Caco-2 (cell line): ENCODE data around the gene GFOD1. TPM values are rescaled to one million over a fixed set of nuclear protein-coding genes. Genes with fewer than 3 reads are reported as not detected.

Experiments
- BruUV-seq: library from RNA; stranded (reverse); fragments of 400-500 nt; replicated peaks from 2 replicates; lab custom pipeline; 2021; lab: Mats Ljungman, UMichigan
- CTCF ChIA-PET: fragments of 300-600 bp; sonication (Branson Sonifier 250); formaldehyde crosslinking; loops from one replicate; lab custom pipeline; 2022; ENCODE audit warnings: antibody characterized with exemption; lab: Charles Lee
- POLR2A ChIA-PET: fragments of 300-600 bp; sonication (Branson Sonifier 250); formaldehyde crosslinking; loops from one replicate; lab custom pipeline; 2022; ENCODE audit warnings: antibody characterized with exemption; lab: Charles Lee
- DNase-seq, 2 experiments: peaks; one replicate each; pipeline versions ENCODE4 v3.0.0 to v3.0.0-alpha.2; 2020 to 2022
- H3K27me3 ChIP-seq: replicated peaks from 2 replicates; pipeline ENCODE4 v1.6.0; 2011; ENCODE audit warnings: low read length; ENCODE audit not compliant: control insufficient read depth, insufficient read depth
- H3K36me3 ChIP-seq: 2 replicates; pipeline ENCODE4 v1.5.1; 2011; ENCODE audit warnings: low read length; ENCODE audit not compliant: control insufficient read depth, insufficient read depth
- H3K4me1 ChIP-seq: fragments of 250-450 bp; sonication (Bioruptor Pico); 2 replicates; pipeline ENCODE4 v1.5.1; 2020; ENCODE audit warnings: mild to moderate bottlenecking
- H3K4me3 ChIP-seq: 2 replicates; pipeline ENCODE4 v1.5.1; 2011; ENCODE audit warnings: low read depth, mild to moderate bottlenecking, control low read depth, low read length
- H3K9me3 ChIP-seq: fragments of 250-450 bp; sonication (Bioruptor Pico); 2 replicates; pipeline ENCODE4 v1.5.1; 2020; ENCODE audit warnings: mild to moderate bottlenecking, moderate library complexity
- H3K27ac Mint-ChIP-seq: one replicate; pipeline ENCODE4 v1.8.0; 2022; ENCODE audit warnings: mixed read lengths; ENCODE audit not compliant: unreplicated experiment
- H3K27me3 Mint-ChIP-seq: one replicate; pipeline ENCODE4 v1.8.0; 2022; ENCODE audit warnings: mixed read lengths; ENCODE audit not compliant: insufficient read depth, unreplicated experiment
- H3K36me3 Mint-ChIP-seq: one replicate; pipeline ENCODE4 v1.8.0; 2022; ENCODE audit warnings: mild to moderate bottlenecking, mixed read lengths; ENCODE audit not compliant: insufficient read depth, unreplicated experiment
- H3K4me1 Mint-ChIP-seq: one replicate; pipeline ENCODE4 v1.8.0; 2022; ENCODE audit warnings: low read depth, mixed read lengths; ENCODE audit not compliant: unreplicated experiment
- H3K4me3 Mint-ChIP-seq: one replicate; pipeline ENCODE4 v1.8.0; 2022; ENCODE audit warnings: mild to moderate bottlenecking, moderate library complexity, mixed read lengths; ENCODE audit not compliant: unreplicated experiment
- H3K9me3 Mint-ChIP-seq: one replicate; pipeline ENCODE4 v1.8.0; 2022; ENCODE audit warnings: mixed read lengths; ENCODE audit not compliant: unreplicated experiment
- intact Hi-C: fragments of 100-400 bp; cut with micrococcal nuclease; formaldehyde crosslinking; loops from one replicate; pipeline ENCODE4 v1.10.0; 2022; ENCODE audit not compliant: unreplicated experiment
- total RNA-seq: library from RNA; stranded (reverse); gene quantifications from 2 replicates; pipeline ENCODE4 v1.2.3, GENCODE V29; 2022
- TF ChIP-seq, protein P1 (sequence below), 2 experiments: fragments of 200-600 bp in 1 of 2; IDR thresholded peaks; 1 replicate in 1 of 2; 2 replicates in 1 of 2; pipeline versions ENCODE4 v1.5.1 to v1.8.0; 2011 to 2022; ENCODE audit warnings: antibody characterized with exemption in 1 of 2, control low read depth in 1 of 2, inconsistent platforms in 1 of 2, low read depth in 1 of 2, low read length in 1 of 2, mild to moderate bottlenecking in 1 of 2, moderate library complexity in 1 of 2; ENCODE audit not compliant: insufficient read depth in 1 of 2, severe bottlenecking in 1 of 2, unreplicated experiment in 1 of 2

The GFOD1 gene
- total RNA-seq, 1 experiment from 2014 or later: 0.84 TPM

DNA sequence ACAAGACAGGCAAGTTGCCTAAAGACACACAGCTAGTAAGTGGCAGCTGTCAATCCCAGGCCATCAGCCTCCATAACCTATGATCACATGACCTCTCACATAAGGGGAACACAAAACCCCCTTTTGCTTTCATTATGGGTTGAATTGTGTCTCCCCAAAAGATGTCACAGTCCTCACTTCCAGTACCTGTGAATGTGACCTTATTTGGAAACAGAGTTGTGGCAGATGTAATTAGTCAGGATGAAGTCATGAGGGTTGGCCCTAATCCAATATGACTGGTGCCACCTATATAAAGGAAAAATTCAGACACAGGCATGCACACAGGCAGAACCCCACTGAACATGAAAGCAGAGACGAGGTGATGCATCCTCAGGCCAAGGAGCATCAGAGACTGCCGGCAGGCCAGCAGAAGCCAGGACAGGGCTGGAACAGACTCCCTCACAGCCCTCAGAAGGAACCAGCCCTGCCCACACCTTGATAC is 33.6 kb downstream of the GFOD1 start:
- CTCF ChIA-PET: interaction anchor here (0.5 kb wide), 1 partner anchor 264 kb away, joined by 4 read pairs; no protein-coding TSS in a partner anchor
- no peaks in the 10 kb centered on the region for H3K4me1 ChIP-seq
- Mint-ChIP-seq H3K4me1 (no peaks in the 10 kb centered on the region), H3K36me3 (no peaks in the 10 kb centered on the region), H3K27me3 (peaks cover 4% of the 10 kb centered on the region), H3K9me3 (no peaks in the 10 kb centered on the region), H3K27ac (no peak overlapping the region), H3K4me3 (no peak overlapping the region)
- H3K27me3 ChIP-seq: no peaks in the 10 kb centered on the region
- POLR2A ChIA-PET: no interaction called here
- BruUV-seq: no TSS peak
- H3K4me3 ChIP-seq: no peak overlapping the region
- H3K9me3 ChIP-seq: no peaks in the 10 kb centered on the region
- intact Hi-C loops: no loop called here
- TF ChIP-seq, protein P1, sequence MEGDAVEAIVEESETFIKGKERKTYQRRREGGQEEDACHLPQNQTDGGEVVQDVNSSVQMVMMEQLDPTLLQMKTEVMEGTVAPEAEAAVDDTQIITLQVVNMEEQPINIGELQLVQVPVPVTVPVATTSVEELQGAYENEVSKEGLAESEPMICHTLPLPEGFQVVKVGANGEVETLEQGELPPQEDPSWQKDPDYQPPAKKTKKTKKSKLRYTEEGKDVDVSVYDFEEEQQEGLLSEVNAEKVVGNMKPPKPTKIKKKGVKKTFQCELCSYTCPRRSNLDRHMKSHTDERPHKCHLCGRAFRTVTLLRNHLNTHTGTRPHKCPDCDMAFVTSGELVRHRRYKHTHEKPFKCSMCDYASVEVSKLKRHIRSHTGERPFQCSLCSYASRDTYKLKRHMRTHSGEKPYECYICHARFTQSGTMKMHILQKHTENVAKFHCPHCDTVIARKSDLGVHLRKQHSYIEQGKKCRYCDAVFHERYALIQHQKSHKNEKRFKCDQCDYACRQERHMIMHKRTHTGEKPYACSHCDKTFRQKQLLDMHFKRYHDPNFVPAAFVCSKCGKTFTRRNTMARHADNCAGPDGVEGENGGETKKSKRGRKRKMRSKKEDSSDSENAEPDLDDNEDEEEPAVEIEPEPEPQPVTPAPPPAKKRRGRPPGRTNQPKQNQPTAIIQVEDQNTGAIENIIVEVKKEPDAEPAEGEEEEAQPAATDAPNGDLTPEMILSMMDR (IDR thresholded peaks at IDR 0.05; ENCODE audit: insufficient read depth in 1 of 2, low read depth in 1 of 2, low read length in 1 of 2, severe bottlenecking in 1 of 2, unreplicated experiment in 1 of 2): no peak
- H3K36me3 ChIP-seq: no peaks in the 10 kb centered on the region
- DNase-seq: no peak

DNA sequence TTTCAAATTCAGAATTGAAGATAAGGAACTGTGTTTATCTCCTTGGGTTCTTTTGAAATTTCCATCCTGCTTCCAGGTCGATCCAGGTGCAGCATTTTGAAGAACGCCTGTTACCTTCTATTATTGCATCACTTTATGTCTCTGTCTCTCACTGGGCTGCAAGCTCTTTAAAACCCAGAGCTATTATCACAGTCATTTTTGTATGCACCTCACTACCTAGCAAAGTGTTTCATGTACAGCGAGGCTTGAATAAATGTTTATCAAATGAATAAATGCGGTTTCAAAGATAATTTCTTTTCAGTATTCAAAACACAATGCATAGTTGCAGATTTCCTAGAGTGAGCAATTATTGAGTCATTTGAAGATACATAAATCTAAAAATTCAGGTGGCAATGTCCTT is 34.2 kb downstream of the GFOD1 start:
- TF ChIP-seq, protein P1 (IDR thresholded peaks at IDR 0.05; ENCODE audit: insufficient read depth in 1 of 2, low read depth in 1 of 2, low read length in 1 of 2, severe bottlenecking in 1 of 2, unreplicated experiment in 1 of 2): no peak
- Histone ChIP-seq H3K4me1 (no peaks in the 10 kb centered on the region), H3K27me3 (no peaks in the 10 kb centered on the region), H3K4me3 (no peak overlapping the region), H3K36me3 (no peaks in the 10 kb centered on the region), H3K9me3 (no peaks in the 10 kb centered on the region)
- H3K9me3 Mint-ChIP-seq: no peaks in the 10 kb centered on the region
- no peaks in the 10 kb centered on the region for H3K36me3 Mint-ChIP-seq
- ChIA-PET CTCF (no interaction called here), POLR2A (no interaction called here)
- H3K4me3 Mint-ChIP-seq: no peak overlapping the region
- peaks cover 4% of the 10 kb centered on the region for H3K27me3 Mint-ChIP-seq
- H3K4me1 Mint-ChIP-seq: no peaks in the 10 kb centered on the region
- intact Hi-C loops: no loop called here
- no peak for DNase-seq
- H3K27ac Mint-ChIP-seq: no peak overlapping the region
- BruUV-seq: no TSS peak

DNA sequence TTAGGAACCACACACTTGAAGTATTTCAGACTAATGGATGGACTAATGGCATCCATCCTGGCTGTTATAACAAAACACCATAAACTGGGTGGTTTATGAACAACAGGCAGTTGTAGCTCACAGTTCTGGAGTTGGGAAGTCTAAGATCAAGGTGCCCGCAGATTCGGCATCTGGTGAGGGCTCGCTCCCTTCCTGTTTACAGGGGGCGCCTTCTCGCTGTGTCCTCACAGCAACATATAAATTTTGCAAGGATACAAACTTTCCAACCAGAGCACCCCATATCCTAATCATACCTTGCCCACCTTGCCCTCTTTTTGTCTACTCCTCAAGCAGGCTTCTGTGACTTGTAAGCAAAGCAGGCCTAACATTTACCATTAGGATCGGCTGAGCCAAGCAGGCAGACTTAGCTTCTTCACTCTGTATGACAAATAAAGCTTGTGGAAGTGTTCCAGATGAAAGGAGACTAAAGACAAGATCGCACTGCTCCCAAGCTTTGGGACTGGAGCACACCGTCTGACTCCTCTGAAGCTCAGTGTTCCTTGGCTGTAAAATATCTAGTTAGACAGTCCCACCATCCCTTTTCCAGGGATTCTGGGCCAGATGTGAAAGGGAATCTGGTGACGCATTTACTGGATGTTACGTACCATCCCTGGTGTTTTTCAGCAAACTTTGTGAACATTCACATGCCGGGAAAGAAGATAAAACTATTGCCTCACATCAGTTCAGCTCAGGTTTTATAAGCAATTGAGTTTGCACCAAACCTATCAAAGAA is 34.9 kb downstream of the GFOD1 start:
- Mint-ChIP-seq H3K4me1 (no peaks in the 10 kb centered on the region), H3K4me3 (no peak overlapping the region), H3K9me3 (no peaks in the 10 kb centered on the region), H3K27ac (no peak overlapping the region), H3K27me3 (peaks cover 4% of the 10 kb centered on the region), H3K36me3 (no peaks in the 10 kb centered on the region)
- Histone ChIP-seq H3K4me1 (no peaks in the 10 kb centered on the region), H3K4me3 (no peak overlapping the region), H3K36me3 (no peaks in the 10 kb centered on the region), H3K9me3 (no peaks in the 10 kb centered on the region), H3K27me3 (no peaks in the 10 kb centered on the region)
- no TSS peak for BruUV-seq
- POLR2A ChIA-PET: no interaction called here
- CTCF ChIA-PET: interaction anchor here (0.5 kb wide), 1 partner anchor 697 kb away, joined by 3 read pairs; no protein-coding TSS in a partner anchor
- TF ChIP-seq, protein P1 (IDR thresholded peaks at IDR 0.05; ENCODE audit: insufficient read depth in 1 of 2, low read depth in 1 of 2, low read length in 1 of 2, severe bottlenecking in 1 of 2, unreplicated experiment in 1 of 2): no peak
- intact Hi-C loops: no loop called here
- no peak for DNase-seq
